ENCODE results near the gene DENR. TPM values are rescaled to one million over a fixed set of nuclear protein-coding genes. Genes with fewer than 3 reads are reported as not detected.
"Not testable (repeated sequence)": the region's sequence is repeated elsewhere in the genome, so short reads cannot be mapped to it uniquely, and the experiment has no call there.

The DENR gene
- total and polyA plus RNA-seq, 2 of the 8 experiments (the other 6 are each of a cell fraction or from before 2014, with no cell fraction given), result 26.9 to 84.0 TPM

DNA sequence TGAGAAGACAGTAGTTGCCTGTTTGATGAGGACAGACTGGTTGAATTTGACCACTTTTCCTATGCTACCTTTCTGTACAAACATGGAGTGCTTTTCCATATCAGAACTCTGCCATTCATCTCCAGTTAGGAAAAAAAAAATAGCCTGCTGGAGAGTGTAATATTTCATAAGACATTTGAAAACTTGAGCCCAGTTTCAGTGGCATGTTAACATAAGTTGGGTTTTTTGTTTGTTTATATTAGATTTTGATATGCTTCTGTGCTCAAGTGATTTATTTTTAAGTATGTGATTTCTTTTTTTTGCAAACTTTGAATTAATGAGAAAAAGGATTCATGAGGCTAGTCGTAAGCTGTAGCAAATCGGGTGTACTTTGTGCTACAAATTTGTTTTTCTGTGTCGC, 48.8 kb upstream of the DENR start:
- H3K14ac ChIP-seq (ENCODE audit: insufficient read length); H2BK20ac ChIP-seq (ENCODE audit: low read length); H3K9me3 ChIP-seq (ENCODE audit: insufficient read depth in 2 of 2, low read depth in 1 of 2, low read length in 1 of 2); H3K79me1 ChIP-seq (ENCODE audit: low read depth, low read length); CTCF ChIA-PET (ENCODE audit: partially characterized antibody); POLR2A ChIA-PET (ENCODE audit: partially characterized antibody); H3K56ac ChIP-seq (replicated peaks; ENCODE audit: insufficient read length, low read depth, low read length); H4K20me1 ChIP-seq (replicated peaks in 1 of 2; ENCODE audit: control insufficient read depth in 1 of 2, insufficient read depth in 2 of 2, low read length in 2 of 2); FAIRE-seq; H4K8ac ChIP-seq (ENCODE audit: extremely low read depth, insufficient read depth, low read length); H3K4me3 ChIP-seq (ENCODE audit: extremely low read depth in 1 of 4, insufficient read depth in 2 of 4, low read depth in 3 of 4, low read length in 4 of 4); H3K4me1 ChIP-seq (replicated peaks in 1 of 4; ENCODE audit: control insufficient read depth in 3 of 4, insufficient read depth in 4 of 4, low read length in 3 of 4); H3K23me2 ChIP-seq (ENCODE audit: low read depth, low read length); H4K5ac ChIP-seq (ENCODE audit: insufficient read length, low read depth, low read length); H3K18ac ChIP-seq (ENCODE audit: extremely low read depth, low read length); DNase-seq (ENCODE audit: low read depth in 1 of 2, low spot score in 2 of 2); H2BK5ac ChIP-seq (ENCODE audit: low read depth, low read length); H3K79me2 ChIP-seq (ENCODE audit: control insufficient read depth in 1 of 2, insufficient read depth in 2 of 2, low read length in 2 of 2); H3K36me3 ChIP-seq (ENCODE audit: control insufficient read depth in 2 of 4, insufficient read depth in 4 of 4, low read length in 3 of 4); H2BK120ac ChIP-seq (replicated peaks; ENCODE audit: low read depth, low read length); H3K27me3 ChIP-seq (replicated peaks in 1 of 4; ENCODE audit: control insufficient read depth in 3 of 4, extremely low read depth in 1 of 4, insufficient read depth in 3 of 4, low read length in 3 of 4); H3K23ac ChIP-seq (ENCODE audit: insufficient read length); H2BK15ac ChIP-seq (ENCODE audit: low read length); H3K27ac ChIP-seq (ENCODE audit: low read depth, low read length); H2AK5ac ChIP-seq (ENCODE audit: low read depth, low read length); H2AFZ ChIP-seq (ENCODE audit: low read length); H3K4me2 ChIP-seq (ENCODE audit: insufficient read depth in 1 of 2, low read depth in 2 of 2, low read length in 2 of 2); H4K91ac ChIP-seq (replicated peaks; ENCODE audit: insufficient read length, low read length); H3K4ac ChIP-seq (replicated peaks; ENCODE audit: insufficient read length, low read depth, low read length); H2BK12ac ChIP-seq (ENCODE audit: low read depth, low read length); H3K9ac ChIP-seq (replicated peaks in 1 of 4; ENCODE audit: extremely low read depth in 1 of 4, low read depth in 3 of 4, low read length in 3 of 4): not testable (repeated sequence)
- WGBS, 2 experiments (ENCODE audit: extremely low coverage in 1 of 2, insufficient coverage in 1 of 2, insufficient read length in 1 of 2, insufficient replicate concordance in 2 of 2, low coverage in 1 of 2, low lambda C conversion rate in 2 of 2, missing lambda C conversion rate in 1 of 2), result 97% methylated on average over 3 of the region's 3 CpGs; no CpG with 5 or more reads in 1 of the 2 experiments

DNA sequence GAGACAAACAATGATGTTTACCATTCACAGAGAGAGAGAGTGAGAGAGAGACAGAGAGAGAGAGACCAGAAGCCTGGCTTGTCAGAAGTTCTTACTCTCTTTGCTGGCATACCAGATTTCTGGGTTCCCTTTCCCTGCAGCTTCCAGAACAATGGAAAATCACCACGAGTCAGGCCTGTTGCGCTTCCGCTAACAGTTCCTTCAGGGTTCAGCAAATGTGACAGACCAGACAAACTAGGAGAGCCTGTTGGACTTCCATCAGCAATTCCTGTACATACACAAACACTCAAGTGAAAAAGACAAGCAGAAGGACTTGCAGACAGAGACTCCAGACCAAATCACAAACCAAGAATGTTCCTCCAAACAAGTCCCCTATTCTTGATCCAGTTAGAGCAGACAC, 43.3 kb upstream of the DENR start:
- H2BK12ac ChIP-seq (ENCODE audit: low read depth, low read length); H2BK120ac ChIP-seq (replicated peaks; ENCODE audit: low read depth, low read length); H2BK5ac ChIP-seq (ENCODE audit: low read depth, low read length); H3K9me3 ChIP-seq (ENCODE audit: insufficient read depth in 2 of 2, low read depth in 1 of 2, low read length in 1 of 2); FAIRE-seq; H3K79me1 ChIP-seq (ENCODE audit: low read depth, low read length); H3K36me3 ChIP-seq (ENCODE audit: control insufficient read depth in 2 of 4, insufficient read depth in 4 of 4, low read length in 3 of 4); DNase-seq (ENCODE audit: low read depth in 1 of 2, low spot score in 2 of 2); H3K27me3 ChIP-seq (replicated peaks in 1 of 4; ENCODE audit: control insufficient read depth in 3 of 4, extremely low read depth in 1 of 4, insufficient read depth in 3 of 4, low read length in 3 of 4); H3K79me2 ChIP-seq (ENCODE audit: control insufficient read depth in 1 of 2, insufficient read depth in 2 of 2, low read length in 2 of 2); H3K23me2 ChIP-seq (ENCODE audit: low read depth, low read length); H4K5ac ChIP-seq (ENCODE audit: insufficient read length, low read depth, low read length); H3K4me1 ChIP-seq (replicated peaks in 1 of 4; ENCODE audit: control insufficient read depth in 3 of 4, insufficient read depth in 4 of 4, low read length in 3 of 4); H3K23ac ChIP-seq (ENCODE audit: insufficient read length); H4K20me1 ChIP-seq (replicated peaks in 1 of 2; ENCODE audit: control insufficient read depth in 1 of 2, insufficient read depth in 2 of 2, low read length in 2 of 2); H2BK20ac ChIP-seq (ENCODE audit: low read length); H3K27ac ChIP-seq (ENCODE audit: low read depth, low read length); H3K14ac ChIP-seq (ENCODE audit: insufficient read length); H3K56ac ChIP-seq (replicated peaks; ENCODE audit: insufficient read length, low read depth, low read length); CTCF ChIA-PET (ENCODE audit: partially characterized antibody); H2AFZ ChIP-seq (ENCODE audit: low read length); H4K8ac ChIP-seq (ENCODE audit: extremely low read depth, insufficient read depth, low read length); H3K4me3 ChIP-seq (ENCODE audit: extremely low read depth in 1 of 4, insufficient read depth in 2 of 4, low read depth in 3 of 4, low read length in 4 of 4); H2AK5ac ChIP-seq (ENCODE audit: low read depth, low read length); H2BK15ac ChIP-seq (ENCODE audit: low read length); H4K91ac ChIP-seq (replicated peaks; ENCODE audit: insufficient read length, low read length); POLR2A ChIA-PET (ENCODE audit: partially characterized antibody); H3K4ac ChIP-seq (replicated peaks; ENCODE audit: insufficient read length, low read depth, low read length); H3K18ac ChIP-seq (ENCODE audit: extremely low read depth, low read length); H3K9ac ChIP-seq (replicated peaks in 1 of 4; ENCODE audit: extremely low read depth in 1 of 4, low read depth in 3 of 4, low read length in 3 of 4); H3K4me2 ChIP-seq (ENCODE audit: insufficient read depth in 1 of 2, low read depth in 2 of 2, low read length in 2 of 2): not testable (repeated sequence)
- WGBS, 2 experiments (ENCODE audit: extremely low coverage in 1 of 2, insufficient coverage in 1 of 2, insufficient read length in 1 of 2, insufficient replicate concordance in 2 of 2, low coverage in 1 of 2, low lambda C conversion rate in 2 of 2, missing lambda C conversion rate in 1 of 2), result no CpG with 5 or more reads among the region's 3 CpGs

All from H1 (cell line).